Limb (tissue), 2 donors: ENCODE results near the gene SPTSSB.

Source experiments
- DNase-seq, 2 donors: peaks; one replicate each; pipeline ENCODE4 v3.0.0-alpha.2; 2016; ENCODE audit errors: extremely low spot score in 2 of 2

Gene SPTSSB

GRCh38 chr3:161392853-161393252 is 21.5 kb upstream of the SPTSSB start:
- no peak for DNase-seq

DNA sequence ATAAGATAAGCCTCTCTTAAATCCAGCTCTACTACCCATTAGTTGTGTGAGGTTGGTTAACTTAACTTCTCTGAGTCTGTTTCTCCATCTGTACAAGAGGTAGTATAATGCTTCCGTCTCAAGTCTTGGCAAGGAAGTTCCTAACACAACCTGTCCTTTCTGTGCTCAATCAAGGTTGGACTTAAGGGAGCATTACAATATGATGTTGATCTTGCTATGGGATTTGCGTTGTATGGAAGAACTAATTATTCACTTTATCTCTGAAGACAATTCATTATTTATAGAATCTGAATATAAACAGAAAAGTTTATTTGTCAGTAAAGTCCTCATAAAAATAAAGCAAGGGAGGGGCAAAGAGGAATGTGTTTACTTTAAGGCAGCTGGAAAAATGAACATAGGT is 18.9 kb upstream of the SPTSSB start:
- DNase-seq = no peak

DNA sequence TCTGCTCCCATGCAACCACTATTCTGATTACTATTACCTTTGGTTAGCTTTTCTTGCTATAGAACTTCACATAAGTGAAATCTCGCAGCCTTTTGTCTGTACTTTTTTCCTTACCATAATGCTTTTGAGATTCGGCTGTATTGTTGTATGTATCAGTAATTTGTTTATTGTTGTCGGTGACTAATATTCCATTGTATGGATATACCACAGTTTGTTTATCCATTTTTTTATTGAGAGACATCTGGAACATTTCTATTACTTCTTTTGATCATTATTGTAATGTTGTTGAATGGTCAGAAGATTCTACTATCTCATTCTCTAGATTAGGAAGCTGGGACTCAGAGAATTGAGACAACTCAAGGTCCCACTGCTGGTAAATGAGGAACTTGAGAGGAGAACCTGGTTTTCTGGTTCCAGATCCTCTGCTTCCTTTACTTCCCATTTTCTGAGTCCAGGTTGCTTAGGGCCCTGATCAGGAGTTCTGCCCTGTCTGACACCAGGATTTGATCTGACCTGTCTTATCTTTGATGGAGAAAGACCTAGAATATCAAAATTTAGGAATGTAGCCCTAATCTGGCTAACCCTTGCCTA is 18.2 kb upstream of the SPTSSB start:
- no peak for DNase-seq

- no peak for DNase-seq
Measured at GRCh38 chr3:161388855-161389254, 17.5 kb upstream of the SPTSSB start.

DNA sequence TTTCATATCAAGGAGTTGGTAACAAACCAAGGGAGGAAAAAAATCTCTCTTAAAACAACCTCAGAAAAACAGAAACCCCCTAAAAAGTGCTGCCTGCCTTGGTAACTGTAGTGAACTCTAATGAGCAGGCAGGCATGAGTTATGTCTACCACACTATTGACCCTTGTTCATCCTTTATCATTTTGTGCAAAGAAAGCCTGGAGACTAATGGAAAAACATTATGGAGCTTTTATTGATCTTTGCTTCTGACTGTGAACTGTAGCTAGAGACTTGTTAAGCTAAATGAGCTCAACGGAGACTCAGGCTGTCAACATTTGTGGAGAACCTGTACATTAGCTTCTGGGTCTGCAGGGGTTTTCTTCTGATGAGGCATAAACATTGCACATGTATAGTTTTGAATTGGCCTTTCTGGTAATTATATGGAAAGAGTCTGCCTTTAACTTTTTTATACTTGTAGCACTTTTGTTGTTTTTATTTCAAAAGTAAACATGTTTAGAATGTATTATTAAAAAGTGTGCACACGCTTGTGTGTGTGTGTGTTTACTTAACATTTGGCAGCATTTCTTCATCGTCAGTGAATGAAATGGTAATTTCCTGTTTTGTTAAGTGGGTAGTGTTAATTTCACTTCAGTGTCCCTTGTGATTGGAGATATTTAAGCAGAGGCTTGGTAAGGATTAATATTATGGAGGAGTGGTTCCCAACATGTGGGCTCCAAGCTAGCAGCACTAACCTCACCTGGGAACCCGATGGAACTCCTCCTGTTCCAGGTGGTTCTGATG is 15.9 kb upstream of the SPTSSB start:
- no peak for DNase-seq

DNA sequence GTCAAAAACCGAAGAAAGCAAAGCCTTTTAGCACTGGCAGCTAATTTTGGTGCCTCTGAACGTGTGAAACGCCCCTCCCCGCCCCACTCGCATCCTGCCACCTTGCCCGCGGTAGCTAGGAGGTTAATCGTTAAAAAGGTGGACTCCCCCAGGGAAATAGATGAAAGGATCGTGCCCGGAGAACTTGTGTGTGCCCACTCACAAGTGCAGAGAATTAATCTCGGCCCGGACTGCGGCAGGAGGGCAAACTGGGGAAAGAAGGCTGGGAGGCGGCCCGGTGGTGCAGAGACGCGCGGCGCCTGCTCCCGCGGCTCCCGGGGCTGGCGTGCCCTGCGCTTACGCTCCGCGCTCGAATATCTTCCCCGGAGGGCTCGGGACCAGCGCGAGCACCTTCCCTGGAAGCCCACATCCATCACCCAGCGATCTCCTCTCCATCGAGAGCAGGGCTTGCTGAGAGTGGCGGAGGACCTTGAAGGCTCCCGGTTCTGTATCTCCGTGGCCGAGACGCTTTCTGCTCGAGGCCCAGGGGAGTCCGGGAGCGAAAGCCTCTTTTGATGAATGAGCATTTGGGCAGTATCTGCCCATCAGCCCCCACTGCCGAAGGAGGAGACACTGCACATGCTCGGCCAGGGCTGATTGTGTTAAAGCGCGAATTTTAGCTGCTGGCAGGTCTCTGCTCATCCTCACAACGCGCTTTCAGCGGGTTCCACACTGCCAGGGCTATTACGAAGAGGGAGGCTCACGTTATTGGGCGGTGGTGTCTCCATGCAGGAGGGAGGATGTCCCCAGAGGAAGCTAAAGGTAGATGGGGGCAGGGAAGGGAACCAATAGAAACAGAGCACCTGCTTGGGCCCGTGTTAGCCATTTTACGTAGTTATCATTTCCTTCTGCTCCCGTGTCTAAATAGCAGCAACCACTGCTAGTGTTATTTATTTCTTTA is 1.3 kb upstream of the SPTSSB start:
- DNase-seq = peak in 1 of 2 donors; percentile 63

- DNase-seq = no peak
Measured at GRCh38 chr3:161369531-161369930, 1.8 kb downstream of the SPTSSB start.

GRCh38 chr3:161366094-161366493 is 5.2 kb downstream of the SPTSSB start:
- no peak for DNase-seq

- no peak for DNase-seq
Measured at GRCh38 chr3:161358488-161358887, 12.8 kb downstream of the SPTSSB start.

- no peak for DNase-seq
Measured at GRCh38 chr3:161356287-161356686, 15.0 kb downstream of the SPTSSB start.

GRCh38 chr3:161355508-161355907 is 15.8 kb downstream of the SPTSSB start:
- no peak for DNase-seq

DNA sequence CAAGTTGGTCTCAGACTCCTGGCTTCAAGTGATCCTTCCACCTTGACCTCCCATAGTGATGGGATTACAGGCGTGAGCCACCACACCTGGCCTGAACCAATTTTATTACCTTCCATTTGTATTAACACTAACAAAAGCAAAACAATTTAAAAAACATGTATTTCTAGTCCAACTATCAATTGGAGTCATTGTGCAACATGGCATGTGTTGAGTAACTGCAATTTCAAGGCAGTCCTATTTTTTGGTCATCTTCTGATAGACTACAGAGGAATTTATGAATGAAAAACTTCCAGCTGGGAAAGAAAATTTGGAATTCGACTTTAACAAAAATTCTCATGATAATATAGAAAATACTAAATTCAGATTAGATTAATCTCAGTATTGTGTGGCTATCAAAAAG is 16.8 kb downstream of the SPTSSB start:
- no peak for DNase-seq

GRCh38 chr3:161351330-161351729 is 20.0 kb downstream of the SPTSSB start:
- no peak for DNase-seq

- DNase-seq = no peak
Measured at GRCh38 chr3:161350916-161351315, 20.4 kb downstream of the SPTSSB start.

DNA sequence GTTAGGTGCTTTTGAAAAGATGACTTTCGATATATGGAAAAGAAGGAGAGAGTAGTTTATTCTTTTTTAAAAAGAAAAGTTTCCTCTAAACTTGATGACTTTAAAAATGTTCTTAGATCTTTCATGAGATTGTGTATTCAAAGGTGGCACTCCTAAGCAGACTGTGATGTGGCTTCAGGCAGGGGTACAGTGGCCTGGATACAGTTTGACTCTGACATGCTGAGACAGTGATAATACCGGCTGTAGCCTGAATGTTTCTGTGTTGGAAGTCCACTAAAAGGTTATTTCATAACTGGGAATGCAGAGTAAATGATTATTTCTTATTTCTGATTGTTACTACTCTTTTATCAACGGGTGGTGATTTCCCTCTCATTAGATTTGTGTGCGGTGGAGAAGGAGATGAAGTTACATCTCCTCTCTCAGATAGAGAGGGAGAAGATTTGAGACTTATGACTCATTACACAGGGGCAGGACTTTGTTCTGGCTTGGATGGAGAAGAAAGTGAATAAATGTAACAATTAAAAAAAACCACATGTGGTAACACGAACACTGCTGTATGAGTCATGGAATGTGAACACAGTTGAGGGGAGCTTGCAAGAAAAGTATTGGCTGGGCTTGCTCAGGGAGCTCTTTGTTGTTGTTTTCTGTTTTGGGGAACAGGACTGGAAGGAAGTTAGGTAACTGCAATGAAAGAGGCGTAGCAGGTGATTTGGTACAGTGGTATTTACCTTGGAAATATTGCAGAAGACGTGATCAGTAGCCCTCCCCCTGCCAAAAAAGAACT is 21.6 kb downstream of the SPTSSB start:
- no peak for DNase-seq

- no peak for DNase-seq
Measured at GRCh38 chr3:161348796-161349400, 22.4 kb downstream of the SPTSSB start.

GRCh38 chr3:161347726-161348125 is 23.6 kb downstream of the SPTSSB start:
- DNase-seq = no peak

DNA sequence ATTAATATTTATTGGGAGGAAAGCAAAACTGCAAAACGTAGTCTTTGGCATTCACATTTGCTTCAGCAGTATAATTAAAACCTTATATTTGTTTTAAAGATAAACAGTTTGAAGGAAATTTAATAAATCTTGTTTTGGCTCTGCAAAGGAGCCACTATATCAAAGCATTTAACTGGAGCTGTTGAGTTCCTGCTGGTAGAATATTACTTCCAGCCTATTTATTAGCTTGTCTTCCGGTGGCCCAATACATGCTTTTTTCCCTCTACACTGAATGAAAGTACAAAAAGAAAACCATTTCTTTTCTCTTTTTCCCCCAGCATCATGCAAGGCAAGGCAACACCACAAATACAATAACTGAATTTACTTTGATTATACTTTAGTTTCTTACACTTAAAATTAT is 26.3 kb downstream of the SPTSSB start:
- no peak for DNase-seq

GRCh38 chr3:161343986-161344385 is 27.3 kb downstream of the SPTSSB start:
- no peak for DNase-seq

GRCh38 chr3:161343540-161343939 is 27.8 kb downstream of the SPTSSB start:
- DNase-seq = no peak

DNA sequence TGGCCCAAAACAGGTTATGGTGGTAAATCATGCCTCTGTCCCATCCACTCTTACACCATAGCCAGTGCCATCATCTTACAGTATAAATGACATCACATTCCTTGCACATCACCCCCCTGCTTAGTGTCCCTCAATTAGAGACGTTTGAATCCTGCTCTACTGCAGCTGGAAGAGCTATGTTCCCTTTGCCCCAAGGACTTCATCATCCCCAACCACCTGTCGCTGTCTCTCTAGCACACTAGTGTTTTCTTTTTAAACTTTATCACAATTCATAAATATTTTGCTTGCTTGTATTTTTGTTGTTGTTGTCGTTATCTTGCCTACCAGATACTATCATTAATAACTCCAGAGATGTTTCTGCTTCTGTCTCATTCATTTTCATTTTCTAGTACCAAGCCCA is 28.7 kb downstream of the SPTSSB start:
- no peak for DNase-seq
